Fibroblast of skin of scalp (primary cell): Measurements from ENCODE around the gene ODAM. TPM values are rescaled to one million over a fixed set of nuclear protein-coding genes. Genes with fewer than 3 reads are reported as not detected.
"Not testable (repeated sequence)": the region's sequence is repeated elsewhere in the genome, so short reads cannot be mapped to it uniquely, and the experiment has no call there.

Experiments used
- DNase-seq: peaks from one replicate; pipeline ENCODE4 v3.0.0-alpha.2; 2013
- polyA plus RNA-seq, 2 experiments: library from polyadenylated mRNA; unstranded; fragments of 120-200 nt; gene quantifications; one replicate each; pipeline ENCODE4 v1.2.1, GENCODE V29; 2013; ENCODE audit not compliant: insufficient read length in 2 of 2

Gene ODAM, protein sequence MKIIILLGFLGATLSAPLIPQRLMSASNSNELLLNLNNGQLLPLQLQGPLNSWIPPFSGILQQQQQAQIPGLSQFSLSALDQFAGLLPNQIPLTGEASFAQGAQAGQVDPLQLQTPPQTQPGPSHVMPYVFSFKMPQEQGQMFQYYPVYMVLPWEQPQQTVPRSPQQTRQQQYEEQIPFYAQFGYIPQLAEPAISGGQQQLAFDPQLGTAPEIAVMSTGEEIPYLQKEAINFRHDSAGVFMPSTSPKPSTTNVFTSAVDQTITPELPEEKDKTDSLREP
- polyA plus RNA-seq (2013, experiment 1 of 2; ENCODE audit: insufficient read length): not detected
- polyA plus RNA-seq (2013, experiment 2 of 2; ENCODE audit: insufficient read length): not detected

- no peak for DNase-seq
Measured at GRCh38 chr4:70195425-70195824, at the start of gene ODAM. TSS of gene ODAM (plus strand) at chr4:70195725. CDS start at chr4:70196544, 819 bp downstream.

DNA sequence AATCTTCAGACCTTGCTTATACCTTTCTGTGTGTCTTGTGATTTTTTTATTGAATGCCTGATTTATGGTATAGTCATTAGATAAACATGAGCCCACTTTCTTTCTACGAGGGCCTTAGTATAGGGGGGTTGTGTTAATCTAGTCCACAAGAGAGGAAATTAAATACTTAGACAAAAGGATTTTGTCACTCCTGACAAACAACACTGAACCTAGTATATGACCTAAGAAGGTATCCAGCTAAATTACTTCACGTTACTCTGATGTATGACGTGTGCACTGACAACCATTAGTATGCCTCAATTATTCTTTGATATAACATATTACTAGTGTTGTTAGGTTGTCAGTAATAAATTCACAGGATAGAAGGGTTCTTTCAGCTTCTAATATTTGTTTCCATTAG lies 44.3 kb upstream of the ODAM start:
- DNase-seq: no peak

- no peak for DNase-seq
Measured at GRCh38 chr4:70152088-70152487, 43.4 kb upstream of the ODAM start.

DNA sequence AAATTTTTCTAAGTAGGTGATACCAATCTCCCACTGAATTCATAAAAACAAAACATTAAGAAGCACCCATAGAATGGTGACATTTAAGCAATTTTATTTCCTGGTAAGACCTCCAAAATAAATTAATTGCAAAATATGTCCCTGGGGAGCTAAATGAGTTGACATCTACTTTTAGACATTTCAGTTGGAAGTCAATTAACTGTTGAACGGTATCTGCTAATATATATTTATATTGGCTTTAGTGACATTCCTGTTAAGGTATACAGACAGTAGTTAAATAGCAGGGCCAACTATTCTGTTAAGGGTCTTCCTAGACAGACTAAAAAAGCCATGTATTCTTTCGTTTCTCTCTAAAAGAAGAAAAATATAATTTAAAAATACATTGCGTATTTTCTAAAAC lies 41.6 kb upstream of the ODAM start, which contains the start of gene PRR27:
TSS of gene PRR27 (plus strand) at position 301 of the 400 bp plus-strand sequence. CDS start 139 bp downstream, outside the sequence.
- DNase-seq: no peak

DNA sequence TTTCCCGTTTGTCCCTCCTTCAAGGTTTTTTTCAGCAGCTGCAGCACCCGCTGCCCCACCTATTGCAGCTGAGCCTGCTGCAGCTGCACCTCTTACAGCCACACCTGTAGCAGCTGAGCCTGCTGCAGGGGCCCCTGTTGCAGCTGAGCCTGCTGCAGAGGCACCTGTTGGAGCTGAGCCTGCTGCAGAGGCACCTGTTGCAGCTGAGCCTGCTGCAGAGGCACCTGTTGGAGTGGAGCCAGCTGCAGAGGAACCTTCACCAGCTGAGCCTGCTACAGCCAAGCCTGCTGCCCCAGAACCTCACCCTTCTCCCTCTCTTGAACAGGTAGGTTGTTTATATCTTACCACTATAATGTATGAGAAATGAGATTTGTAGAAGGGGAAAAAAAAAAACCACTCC lies 36.9 kb upstream of the ODAM start:
- no peak for DNase-seq

DNA sequence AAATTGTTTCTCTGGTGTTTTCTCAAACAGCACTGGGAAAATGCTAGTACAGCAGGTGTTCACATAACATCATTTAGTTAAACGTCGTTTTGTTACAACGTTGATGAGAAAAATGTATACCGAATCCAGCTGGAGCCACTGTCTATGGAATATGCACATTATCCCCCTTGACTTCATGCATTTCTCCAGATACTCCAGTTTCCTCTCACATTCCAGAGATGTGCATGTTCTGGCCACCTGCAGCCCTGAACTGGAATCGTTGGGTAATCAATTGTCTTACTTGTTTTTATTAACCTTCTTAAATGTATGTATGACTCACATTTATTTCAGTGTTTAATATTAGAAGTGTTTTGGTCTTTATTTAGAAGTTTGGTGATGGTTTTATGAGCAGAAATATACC lies 18.4 kb upstream of the ODAM start:
- DNase-seq: no peak

- no peak for DNase-seq
Measured at GRCh38 chr4:70178075-70178660, 17.4 kb upstream of the ODAM start.

DNA sequence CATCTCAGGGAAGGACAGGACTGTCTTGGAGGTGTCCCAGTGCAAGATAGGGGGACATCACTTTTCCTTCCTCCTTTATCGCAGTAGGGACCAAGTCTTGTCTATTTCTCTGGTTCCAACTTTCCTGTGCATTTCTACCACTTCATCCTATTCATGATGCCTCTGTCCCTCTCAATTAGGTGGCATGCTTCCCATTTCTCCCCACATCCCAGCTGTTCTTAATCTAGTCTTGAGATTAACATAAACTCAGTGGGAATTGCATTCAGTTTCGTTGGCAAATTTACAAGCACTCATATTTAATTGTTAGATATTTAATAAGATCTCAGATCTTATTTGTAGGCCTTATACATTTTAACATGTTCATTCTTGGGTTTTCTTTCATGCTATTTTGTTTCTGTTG lies 15.7 kb upstream of the ODAM start:
- no peak for DNase-seq

GRCh38 chr4:70181864-70182263 lies 13.7 kb upstream of the ODAM start:
- DNase-seq: no peak

- no peak for DNase-seq
Measured at GRCh38 chr4:70182517-70183167, 12.9 kb upstream of the ODAM start.

DNA sequence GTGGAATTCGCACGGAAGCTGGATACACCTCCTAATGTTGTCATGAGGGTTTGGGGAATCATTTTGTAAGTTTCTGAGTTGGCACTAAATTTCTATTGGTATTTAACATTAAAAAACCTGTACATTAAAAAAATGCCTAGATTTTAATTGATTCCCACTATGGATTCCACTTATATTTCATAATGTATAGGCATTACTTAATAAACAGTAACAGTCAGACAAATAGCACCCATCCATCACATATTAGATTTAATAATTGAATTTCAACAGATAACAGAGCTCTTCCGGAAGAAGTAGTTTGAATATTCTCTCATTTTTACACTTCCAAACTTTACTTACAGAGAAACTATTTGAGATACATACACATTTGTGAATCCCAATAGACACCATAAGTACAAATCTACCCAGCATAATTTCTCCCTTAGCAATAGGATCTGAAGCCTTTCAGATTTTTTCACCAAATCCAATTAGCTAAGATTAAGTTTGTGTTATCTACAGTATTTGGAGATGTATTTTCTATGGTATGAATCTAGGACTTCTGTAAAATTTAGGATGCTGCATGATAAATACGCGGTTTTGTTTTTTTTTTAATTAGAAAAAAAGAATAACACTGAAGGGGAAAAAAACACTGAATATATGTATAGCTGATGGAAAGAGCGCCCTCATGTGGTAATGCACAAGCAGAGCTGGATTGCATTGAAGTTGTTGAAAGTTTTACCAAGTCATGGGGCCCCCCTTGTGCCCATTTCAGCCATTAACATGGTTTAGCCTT lies 12.2 kb upstream of the ODAM start:
- peak; percentile 41 for DNase-seq

DNA sequence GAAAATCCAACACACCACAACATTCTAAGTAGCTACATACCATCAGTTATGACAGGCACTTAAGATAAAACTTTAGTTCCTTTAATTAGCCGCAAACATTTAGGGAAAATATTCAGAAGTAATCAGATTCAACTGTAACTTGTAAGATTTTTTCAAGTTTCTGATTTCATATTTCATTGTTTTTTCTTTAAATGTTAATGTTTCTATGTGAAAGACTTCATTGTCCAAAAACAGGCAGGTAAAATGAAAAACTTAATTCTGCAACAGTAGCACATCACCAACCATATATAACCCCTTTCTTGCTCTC lies 11.6 kb upstream of the ODAM start:
- DNase-seq: no peak

DNA sequence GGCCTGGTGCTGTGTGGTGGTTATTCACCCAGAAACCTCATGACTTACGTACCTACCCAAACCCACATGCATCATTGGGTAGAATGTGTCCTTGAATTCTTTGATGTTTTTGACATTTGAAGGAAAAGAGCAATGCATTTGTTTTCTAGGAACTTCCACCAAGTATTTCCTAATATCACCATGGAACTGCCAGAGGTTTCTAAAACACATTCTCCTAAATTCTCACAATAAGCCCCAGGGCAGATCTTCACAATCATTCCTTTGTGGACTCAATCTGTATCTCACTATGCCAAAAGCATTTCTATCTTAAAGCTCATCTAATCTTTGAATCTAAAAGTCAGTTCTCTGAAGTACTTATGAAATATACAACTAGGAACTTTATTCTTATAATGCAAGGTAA lies 8.3 kb upstream of the ODAM start:
- DNase-seq: no peak

DNA sequence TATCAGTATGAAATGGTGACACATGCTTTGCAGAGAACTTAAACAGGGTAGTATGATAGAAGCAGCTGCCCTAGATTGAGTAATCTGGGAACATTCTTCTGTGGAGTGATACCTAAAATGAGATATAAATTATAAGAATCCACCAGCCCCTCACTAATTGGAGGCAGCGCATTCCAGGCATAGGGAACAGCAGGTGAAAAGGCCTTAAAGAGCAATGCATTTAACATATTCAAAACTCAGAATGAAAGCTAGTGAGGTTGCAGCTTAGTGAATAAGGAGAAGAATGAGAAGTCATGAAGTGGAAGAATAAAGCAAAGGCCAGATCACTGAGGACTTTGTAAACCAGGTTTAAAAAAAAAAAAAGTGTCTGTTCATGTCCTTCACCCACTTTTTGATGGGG lies 4.9 kb upstream of the ODAM start:
- DNase-seq: no peak

- DNase-seq: no peak
Measured at GRCh38 chr4:70191647-70192046, 3.9 kb upstream of the ODAM start.

GRCh38 chr4:70192895-70193294 lies 2.6 kb upstream of the ODAM start:
- no peak for DNase-seq

GRCh38 chr4:70196857-70197256 lies 1.3 kb downstream of the ODAM start:
- DNase-seq: no peak

GRCh38 chr4:70197842-70198241 lies 2.3 kb downstream of the ODAM start:
- no peak for DNase-seq

DNA sequence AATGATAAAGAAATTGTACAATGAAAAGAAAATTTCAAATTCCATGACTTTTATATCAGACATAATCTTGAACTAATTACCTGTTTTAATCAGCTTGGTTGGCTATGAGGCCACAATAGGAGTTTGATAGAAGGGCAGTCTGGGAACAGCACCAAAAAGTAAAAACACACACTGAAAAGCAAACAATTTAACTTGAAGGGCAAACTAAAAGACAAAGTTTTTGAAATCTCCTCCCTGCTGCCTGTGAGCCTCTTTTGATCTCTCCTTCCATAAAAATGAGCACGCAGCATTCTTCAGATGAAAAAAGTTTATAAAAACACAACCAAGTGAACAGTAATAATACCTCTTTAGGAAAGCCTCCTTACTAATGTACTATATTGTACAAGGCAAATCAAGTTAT lies 8.1 kb downstream of the ODAM start:
- DNase-seq: no peak

- DNase-seq: not testable (repeated sequence)
Measured at GRCh38 chr4:70212752-70213151, 17.2 kb downstream of the ODAM start.

GRCh38 chr4:70216109-70216508 lies 20.6 kb downstream of the ODAM start:
- DNase-seq: not testable (repeated sequence)

DNA sequence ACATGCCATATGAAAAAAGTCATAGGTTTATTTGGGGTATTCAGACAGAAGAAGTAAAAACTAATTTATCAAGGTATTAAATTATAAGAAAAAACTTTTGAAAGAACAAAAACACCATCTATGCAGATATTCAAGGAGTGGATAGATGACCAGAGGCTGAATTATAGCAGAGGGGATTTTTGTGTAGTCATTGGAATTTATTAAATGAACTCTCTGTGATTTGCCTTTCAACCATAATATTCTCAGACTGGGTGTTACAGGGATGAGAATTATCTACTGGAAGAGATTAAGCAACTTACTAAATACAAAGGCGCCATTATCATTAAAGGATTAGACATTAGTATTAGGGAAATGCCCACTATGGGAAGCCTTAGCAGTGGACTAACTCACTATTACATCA lies 21.0 kb downstream of the ODAM start:
- not testable (repeated sequence) for DNase-seq

- DNase-seq: not testable (repeated sequence)
Measured at GRCh38 chr4:70221389-70221788, 25.9 kb downstream of the ODAM start.
